GM12873 (cell line): ENCODE results near the gene CREBZF.

Experiments used
- TF ChIP-seq, protein P1 (sequence below): IDR thresholded peaks from 2 replicates; pipeline ENCODE4 v1.5.1; 2012; ENCODE audit warnings: low read depth, mild to moderate bottlenecking, moderate library complexity, low read length, control low read depth; ENCODE audit not compliant: insufficient read depth; ENCODE audit errors: missing control alignments

CREBZF gene

DNA sequence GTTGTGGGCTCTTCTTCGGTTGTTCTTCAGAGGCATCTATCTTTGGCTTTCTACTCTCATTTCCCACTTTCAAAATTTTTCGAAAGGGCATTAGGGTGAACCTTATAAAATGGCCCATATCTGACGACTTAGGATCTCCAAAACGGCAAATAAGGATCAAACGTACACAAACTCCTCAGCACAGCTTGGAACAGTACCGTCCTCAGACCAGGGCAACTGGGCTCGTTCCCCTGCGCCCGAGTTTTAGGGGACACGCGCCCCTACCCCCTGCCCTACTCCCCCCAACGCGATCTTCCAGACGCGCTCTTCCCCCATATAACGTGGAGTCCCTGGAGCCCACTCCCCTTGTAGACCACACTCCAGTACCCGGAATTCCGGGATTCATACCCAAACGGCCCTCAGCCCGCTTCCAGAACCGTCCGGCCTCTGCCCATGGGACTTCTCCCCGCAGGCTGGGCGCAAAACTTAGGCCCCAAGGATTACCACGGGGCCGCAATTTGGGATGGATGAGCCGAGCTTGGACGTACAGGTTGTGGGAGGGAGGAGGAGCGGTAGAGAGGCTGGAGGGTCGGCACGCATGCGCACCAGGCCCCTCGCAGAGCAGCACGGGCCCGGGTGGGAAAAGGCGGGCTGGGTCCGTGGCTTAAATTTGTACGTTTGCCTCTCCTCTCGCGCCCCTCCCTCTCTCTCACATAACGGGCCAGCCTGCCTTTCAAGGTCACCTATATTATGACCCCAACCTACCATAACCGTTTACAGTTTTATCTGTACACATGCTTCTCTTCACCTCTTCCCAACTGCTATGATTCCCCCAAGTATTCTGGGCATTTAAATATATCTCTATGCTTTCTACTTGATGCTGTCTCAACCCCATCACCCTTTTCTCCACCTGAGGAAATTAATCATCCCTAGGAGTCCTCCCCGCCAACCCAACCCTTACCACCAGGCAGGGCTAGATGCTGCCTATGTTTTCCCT lies 17.7 kb upstream of the CREBZF start:
- TF ChIP-seq, protein P1, sequence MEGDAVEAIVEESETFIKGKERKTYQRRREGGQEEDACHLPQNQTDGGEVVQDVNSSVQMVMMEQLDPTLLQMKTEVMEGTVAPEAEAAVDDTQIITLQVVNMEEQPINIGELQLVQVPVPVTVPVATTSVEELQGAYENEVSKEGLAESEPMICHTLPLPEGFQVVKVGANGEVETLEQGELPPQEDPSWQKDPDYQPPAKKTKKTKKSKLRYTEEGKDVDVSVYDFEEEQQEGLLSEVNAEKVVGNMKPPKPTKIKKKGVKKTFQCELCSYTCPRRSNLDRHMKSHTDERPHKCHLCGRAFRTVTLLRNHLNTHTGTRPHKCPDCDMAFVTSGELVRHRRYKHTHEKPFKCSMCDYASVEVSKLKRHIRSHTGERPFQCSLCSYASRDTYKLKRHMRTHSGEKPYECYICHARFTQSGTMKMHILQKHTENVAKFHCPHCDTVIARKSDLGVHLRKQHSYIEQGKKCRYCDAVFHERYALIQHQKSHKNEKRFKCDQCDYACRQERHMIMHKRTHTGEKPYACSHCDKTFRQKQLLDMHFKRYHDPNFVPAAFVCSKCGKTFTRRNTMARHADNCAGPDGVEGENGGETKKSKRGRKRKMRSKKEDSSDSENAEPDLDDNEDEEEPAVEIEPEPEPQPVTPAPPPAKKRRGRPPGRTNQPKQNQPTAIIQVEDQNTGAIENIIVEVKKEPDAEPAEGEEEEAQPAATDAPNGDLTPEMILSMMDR, result no peak

DNA sequence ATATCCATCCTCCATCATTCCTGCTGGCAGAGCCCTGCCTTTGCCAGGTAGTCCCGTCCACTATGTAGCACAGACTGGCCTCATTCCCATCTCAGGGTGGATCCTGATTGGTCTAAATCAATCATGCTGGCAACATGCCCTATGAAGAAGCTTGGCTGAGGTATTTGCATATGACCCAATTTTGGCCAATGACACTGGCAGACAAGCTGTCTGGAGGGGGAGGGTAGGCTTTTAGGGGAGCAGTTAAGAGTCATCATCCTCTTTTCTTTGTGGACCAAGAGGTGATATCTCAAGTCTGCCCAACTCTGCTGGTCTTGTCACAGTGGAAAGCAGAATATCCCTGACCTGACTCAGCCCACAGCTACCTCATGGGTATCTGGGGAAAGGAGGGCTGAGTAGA lies 16.0 kb upstream of the CREBZF start:
- TF ChIP-seq, protein P1, result no peak

DNA sequence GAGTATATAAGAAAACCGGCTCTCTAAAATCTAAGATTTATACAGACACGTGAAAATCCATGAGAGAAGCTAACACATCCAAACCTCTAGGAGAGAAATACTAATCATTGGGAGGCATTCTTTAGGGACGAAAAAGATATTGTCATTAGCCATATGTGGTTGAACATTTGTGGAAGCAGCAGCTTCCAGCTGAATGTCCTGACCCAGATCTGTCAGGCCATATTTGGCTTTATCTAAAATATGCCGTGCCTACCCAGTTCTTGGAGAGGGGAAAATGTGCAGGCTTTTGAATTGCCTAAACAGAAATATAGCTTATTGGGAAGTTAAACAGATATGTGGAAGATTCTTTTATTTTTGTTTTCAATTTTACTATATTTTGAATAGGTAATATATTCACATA lies 14.6 kb upstream of the CREBZF start:
- TF ChIP-seq, protein P1, result no peak

DNA sequence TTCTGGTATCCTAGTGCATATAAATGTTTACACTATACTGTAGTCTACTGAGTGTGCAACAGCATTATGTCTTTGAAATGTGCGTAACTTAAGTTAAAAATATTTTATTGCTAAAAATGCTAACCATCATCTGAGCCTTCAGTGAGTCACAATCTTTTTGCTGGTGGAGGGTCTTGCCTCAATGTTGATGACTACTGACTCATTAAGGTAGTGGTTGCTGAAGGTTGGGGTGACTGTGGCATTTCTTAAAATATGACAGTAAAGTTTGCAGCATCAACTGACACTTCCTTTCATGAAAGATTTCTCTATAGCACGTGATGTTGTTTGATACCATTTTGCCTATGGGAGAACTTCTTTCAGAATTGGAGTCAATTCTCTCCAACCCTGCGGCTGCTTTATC lies 8.5 kb upstream of the CREBZF start:
- TF ChIP-seq, protein P1, result no peak

DNA sequence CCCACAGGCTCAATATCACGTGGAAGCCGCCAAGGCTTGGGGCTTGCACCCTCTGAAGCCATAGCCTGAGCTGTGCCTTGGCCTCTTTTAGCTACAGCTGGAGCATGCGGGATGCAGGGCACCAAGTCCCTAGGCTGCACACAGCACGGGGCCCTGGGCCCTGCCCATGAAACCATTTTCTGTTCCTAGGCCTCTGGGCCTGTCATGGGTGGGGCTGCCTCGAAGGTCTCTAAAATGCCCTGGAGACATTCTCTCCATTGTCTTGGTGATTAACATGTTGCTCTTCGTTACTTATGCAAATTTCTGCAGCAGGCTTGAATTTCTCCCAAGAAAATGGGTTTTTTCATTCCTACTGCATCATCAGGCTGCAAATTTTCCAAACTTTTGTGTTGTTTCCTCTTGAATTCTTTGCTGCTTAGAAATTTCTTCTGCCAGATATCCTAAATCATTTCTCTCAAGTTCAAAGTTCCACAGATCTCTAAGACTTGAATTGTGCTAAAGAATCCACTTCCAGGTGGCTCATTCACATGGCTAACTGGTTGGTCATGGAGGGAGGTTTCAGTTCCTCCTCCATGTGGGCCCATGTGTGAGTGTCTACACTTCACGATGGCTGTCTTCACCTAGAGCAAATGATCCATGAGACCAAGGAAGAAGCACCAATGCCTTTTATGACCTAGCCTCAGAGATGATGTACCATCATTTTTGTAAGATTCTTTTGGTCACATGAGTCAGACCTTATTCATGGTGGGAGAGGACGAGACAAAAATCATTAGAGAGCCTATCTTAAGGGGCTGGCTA lies 7.4 kb upstream of the CREBZF start:
- TF ChIP-seq, protein P1, result no peak

DNA sequence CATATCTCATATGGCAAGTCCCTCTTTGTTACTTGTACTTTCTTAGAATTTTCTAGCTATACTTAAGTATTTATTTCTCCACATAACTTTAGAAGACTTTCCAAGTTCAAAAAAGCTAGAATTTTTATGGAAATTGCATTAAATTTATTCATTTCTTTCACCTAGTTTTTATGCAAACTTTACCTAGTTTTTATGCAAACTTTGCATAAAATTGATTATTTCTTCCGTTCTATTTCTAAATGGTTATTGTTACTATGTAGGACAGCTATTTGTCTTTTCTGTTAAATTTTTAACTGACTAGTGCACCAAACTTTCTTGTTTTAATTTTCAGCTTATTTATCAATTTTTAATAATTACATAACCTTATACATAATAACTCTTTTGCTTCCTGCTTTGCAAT lies 3.2 kb upstream of the CREBZF start:
- TF ChIP-seq, protein P1, result no peak

DNA sequence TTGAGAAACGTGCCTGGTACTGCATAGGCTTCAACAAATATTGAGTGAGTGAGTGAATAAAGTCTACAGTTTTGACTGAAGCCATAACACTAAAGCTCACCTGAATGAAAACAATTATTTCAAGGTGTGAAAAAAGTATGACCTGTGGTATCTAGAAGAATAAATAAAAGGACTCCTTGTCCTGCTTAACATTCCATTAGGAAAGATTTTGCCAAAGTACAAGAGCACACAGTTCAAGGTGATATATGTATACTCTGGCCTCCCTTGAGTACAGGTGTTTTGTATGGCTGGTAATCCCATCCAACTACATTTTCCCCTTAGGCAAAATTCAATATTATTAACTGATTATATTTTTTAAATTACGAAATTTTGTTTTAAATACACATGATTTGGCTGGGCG lies 1.8 kb upstream of the CREBZF start:
- TF ChIP-seq, protein P1, result no peak
